ENCODE measurements around the gene SGK2.

SGK2 gene

GRCh38 chr20:43631598-43631997, 72.8 kb downstream of the SGK2 start:
- DNase-seq: no peak
